Lower leg skin (tissue), 4 donors: Measurements from ENCODE around the gene MYBL2. TPM values are rescaled to one million over a fixed set of nuclear protein-coding genes. Genes with fewer than 3 reads are reported as not detected.

ENCODE experiments used
- DNase-seq, 2 donors: peaks; one replicate each; pipeline ENCODE4 v3.0.0-alpha.2; 2019; ENCODE audit warnings: low spot score in 2 of 2
- H3K4me3 ChIP-seq: fragments of 200-600 bp; sonication (generic); 2 replicates; pipeline ENCODE4 v1.5.1; 2017; ENCODE audit warnings: mild to moderate bottlenecking, low read depth; ENCODE audit not compliant: poor library complexity, severe bottlenecking
- CTCF ChIP-seq, 3 donors: fragments of 450-650 bp; IDR thresholded peaks; one replicate each; pipeline ENCODE4 v1.5.1; 2016; ENCODE audit warnings: antibody characterized with exemption in 3 of 3, mild to moderate bottlenecking in 3 of 3, moderate library complexity in 2 of 3
- POLR2A ChIP-seq, 2 donors: fragments of 450-650 bp; IDR thresholded peaks; one replicate each; pipeline ENCODE4 v1.6.1; 2016 to 2017; ENCODE audit warnings: antibody characterized with exemption in 2 of 2, mild to moderate bottlenecking in 1 of 2, moderate library complexity in 1 of 2
- WGBS, 2 donors: methylation state at CpG; one replicate each; pipeline ENCODE4 v1.1.5; 2018; 5-methylcytosine and 5-hydroxymethylcytosine counted together
- intact Hi-C: fragments of 100-400 bp; cut with DNase I; formaldehyde crosslinking; loops from one replicate; pipeline ENCODE4 v1.15.0; 2023; ENCODE audit warnings: low total_unique reads
- total RNA-seq, 4 donors: library from RNA; depleted of rRNA; stranded (reverse); fragments of >200 nt; gene quantifications; one replicate each; pipeline ENCODE4 v1.1.0, GENCODE V29; 2016

MYBL2 gene
- total RNA-seq, 4 donors from 2014 or later: 0.19 to 1.2 (median 0.71) TPM

GRCh38 chr20:43716123-43716522 lies 49.2 kb downstream of the MYBL2 start:
- H3K4me3 ChIP-seq: no peak overlapping the region
- TF ChIP-seq CTCF (IDR thresholded peaks at IDR 0.05) (no peak), POLR2A (IDR thresholded peaks at IDR 0.05) (no peak)
- 90 to 96% methylated on average over 3 to 4 of the region's 4 CpGs for WGBS, 2 donors
- DNase-seq: no peak
- intact Hi-C loops: no loop called here

- H3K4me3 ChIP-seq: no peak overlapping the region
- TF ChIP-seq POLR2A (IDR thresholded peaks at IDR 0.05): no peak
- no peak for TF ChIP-seq CTCF (IDR thresholded peaks at IDR 0.05)
- intact Hi-C loops: no loop called here
- WGBS, 2 donors: 51 to 70% methylated on average over 12 of the region's 12 CpGs
- DNase-seq: no peak
These were observed 50.1 kb downstream of the MYBL2 start for GRCh38 chr20:43716757-43717615.

GRCh38 chr20:43717616-43717995 lies 50.7 kb downstream of the MYBL2 start:
- intact Hi-C loops: no loop called here
- 58 to 65% methylated on average over 4 of the region's 4 CpGs for WGBS, 2 donors
- no peak overlapping the region for H3K4me3 ChIP-seq
- TF ChIP-seq CTCF (IDR thresholded peaks at IDR 0.05) (no peak), POLR2A (IDR thresholded peaks at IDR 0.05) (no peak)
- no peak for DNase-seq

- intact Hi-C loops: no loop called here
- DNase-seq: no peak
- TF ChIP-seq POLR2A (IDR thresholded peaks at IDR 0.05) (no peak), CTCF (IDR thresholded peaks at IDR 0.05) (no peak)
- 78 to 92% methylated on average over 1 of the region's 1 CpG for WGBS, 2 donors
- no peak overlapping the region for H3K4me3 ChIP-seq
These were observed 53.1 kb downstream of the MYBL2 start for GRCh38 chr20:43720007-43720406.

GRCh38 chr20:43721097-43721428 lies 54.1 kb downstream of the MYBL2 start:
- 0 to 25% methylated on average over 2 of the region's 2 CpGs for WGBS, 2 donors
- H3K4me3 ChIP-seq: no peak overlapping the region
- no peak for TF ChIP-seq POLR2A (IDR thresholded peaks at IDR 0.05)
- TF ChIP-seq CTCF (IDR thresholded peaks at IDR 0.05): no peak
- intact Hi-C loops: no loop called here
- DNase-seq: no peak
